GM21390 (cell line): ENCODE data around the gene ADIRF.
"Not testable (repeated sequence)": the region's sequence is repeated elsewhere in the genome, so short reads cannot be mapped to it uniquely, and the experiment has no call there.

Experiments
- ATAC-seq: cut with Tn5 transposase; IDR thresholded peaks from one replicate; pipeline ENCODE4 v1.9.1; 2021; ENCODE audit not compliant: unreplicated experiment

Gene ADIRF

GRCh38 chr10:86945361-86946212 lies 22.7 kb upstream of the ADIRF start:
- ATAC-seq, result no peak

- ATAC-seq, result no peak
Observed at GRCh38 chr10:86946213-86947155, 21.8 kb upstream of the ADIRF start.

DNA sequence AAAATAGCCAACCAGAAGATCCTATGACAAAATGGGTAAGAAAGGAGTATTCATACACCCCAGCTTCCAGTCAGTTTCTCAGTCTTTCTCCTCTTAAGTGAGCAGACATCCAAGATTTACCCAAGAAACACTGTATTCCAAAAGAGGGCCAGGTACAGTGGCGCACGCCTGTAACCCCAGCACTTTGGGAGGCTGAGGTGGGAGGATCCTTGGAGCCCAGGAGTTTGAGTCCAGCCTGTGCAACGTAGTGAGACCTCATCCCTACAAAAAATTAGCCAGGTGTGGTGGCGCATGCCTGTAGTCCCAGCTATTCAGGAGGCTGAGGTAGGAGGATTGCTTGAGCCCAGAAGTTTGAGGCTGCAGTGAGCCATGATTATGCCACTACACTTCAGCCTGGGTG lies 20.5 kb upstream of the ADIRF start:
- ATAC-seq, result not testable (repeated sequence)

GRCh38 chr10:86950349-86950748 lies 17.9 kb upstream of the ADIRF start:
- no peak for ATAC-seq

- ATAC-seq, result no peak
Observed at GRCh38 chr10:86951184-86951761, 17.0 kb upstream of the ADIRF start.

DNA sequence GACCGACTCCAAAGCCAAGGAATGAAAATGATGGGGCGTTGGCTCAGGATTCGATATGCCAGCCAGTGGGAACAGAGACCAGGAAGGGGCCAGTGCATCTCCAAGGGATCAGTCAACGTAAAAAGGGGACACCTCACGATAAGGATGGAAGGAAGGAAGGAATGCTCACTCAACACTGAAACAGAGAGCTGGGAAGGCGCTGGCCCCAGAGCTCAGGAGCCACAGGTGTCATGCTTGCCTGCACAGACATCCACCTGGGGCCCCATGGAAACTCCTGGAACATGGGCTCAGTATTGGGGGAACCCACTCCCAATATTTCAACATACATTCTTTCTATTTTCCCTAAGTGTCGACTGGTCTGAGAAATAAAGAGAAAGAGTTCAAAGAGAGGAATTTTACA lies 16.2 kb upstream of the ADIRF start:
- no peak for ATAC-seq

- ATAC-seq, result not testable (repeated sequence)
Observed at GRCh38 chr10:86952697-86953096, 15.6 kb upstream of the ADIRF start.

DNA sequence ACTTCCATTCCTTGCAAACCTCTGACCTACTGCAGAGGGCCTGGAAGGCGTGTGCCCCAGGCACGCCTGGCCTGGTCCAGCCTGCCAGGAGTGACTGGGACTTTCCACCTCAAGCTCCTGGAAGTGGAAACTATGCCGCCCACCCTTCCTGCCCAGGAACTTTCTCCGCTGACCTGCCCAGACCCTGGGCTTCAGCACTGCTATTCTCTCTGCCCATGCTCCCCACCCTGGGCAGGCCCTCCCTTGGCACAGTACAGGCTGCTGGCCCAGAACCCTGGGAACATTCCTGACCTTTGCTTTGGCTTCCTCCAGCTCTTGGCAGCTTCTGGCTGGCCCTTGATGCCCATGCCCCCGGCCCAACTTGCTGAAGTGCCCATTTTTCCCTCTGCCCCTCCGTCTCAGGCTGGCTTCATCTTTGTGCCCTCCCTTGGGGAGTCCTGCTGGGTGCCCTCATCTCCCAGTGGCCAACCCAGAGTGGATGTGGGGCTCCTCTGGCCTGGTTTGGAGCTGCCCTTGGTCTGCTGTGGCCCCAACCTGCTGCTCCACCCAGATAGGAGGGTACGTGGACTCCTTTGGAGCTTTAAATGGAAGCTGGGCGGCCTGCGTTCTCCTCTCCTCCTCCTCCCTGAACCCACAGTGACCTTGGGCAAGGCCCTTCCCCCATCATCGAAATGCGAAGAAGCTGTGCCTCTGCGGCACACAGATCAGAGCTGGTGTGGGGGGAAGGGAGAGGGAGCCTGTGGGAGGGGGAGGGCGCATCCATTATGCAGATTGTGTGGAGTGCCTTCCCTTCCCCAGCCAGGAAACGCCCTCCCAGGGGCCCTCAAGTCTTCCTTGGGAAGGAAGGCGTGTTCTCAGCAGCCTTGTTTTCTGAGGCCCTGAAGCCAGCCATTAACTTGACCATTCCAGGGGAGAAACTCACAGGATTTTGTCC lies 14.3 kb upstream of the ADIRF start:
- ATAC-seq, result no peak

DNA sequence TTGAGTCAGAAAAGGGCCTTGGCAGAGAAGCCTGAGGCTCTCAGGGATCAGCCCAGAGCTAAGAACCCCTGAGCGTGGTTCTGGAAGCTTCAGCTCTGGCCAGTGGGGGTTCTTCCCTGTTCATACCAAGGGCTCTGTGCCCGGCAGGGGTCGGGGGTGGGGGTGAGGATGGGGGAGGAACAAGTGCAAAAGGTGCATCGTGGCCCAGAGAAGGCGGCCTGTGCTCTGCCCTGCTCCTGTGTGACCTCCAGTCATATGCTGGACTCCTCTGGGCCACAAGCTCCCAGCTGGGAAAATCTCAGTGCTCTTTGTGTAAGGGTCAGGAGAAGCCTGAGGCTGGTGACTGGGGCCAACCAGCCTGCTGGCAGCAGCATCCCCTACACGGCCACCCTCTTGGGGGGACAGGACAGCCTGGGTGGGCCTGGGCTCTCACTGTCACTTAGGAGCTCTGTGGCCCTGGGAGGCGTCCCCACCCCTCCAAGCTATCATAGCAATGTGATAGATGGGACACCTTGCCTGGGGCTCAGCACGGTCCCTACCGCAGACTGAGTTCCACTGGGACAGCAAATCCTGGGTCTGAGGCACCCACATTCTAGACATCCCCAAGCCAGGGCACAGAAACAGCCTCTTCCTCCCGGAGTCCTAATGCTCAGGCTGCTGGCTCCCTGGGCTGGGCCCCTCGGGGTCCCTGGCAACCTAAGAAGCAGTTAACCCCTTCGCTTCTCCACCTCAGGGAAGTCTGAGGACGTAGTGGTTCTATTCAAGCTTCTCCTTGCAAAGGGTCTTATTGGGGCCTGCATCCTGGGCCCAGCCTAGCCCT lies 13.4 kb upstream of the ADIRF start:
- ATAC-seq, result no peak

GRCh38 chr10:86955501-86956194 lies 12.6 kb upstream of the ADIRF start:
- no peak for ATAC-seq

DNA sequence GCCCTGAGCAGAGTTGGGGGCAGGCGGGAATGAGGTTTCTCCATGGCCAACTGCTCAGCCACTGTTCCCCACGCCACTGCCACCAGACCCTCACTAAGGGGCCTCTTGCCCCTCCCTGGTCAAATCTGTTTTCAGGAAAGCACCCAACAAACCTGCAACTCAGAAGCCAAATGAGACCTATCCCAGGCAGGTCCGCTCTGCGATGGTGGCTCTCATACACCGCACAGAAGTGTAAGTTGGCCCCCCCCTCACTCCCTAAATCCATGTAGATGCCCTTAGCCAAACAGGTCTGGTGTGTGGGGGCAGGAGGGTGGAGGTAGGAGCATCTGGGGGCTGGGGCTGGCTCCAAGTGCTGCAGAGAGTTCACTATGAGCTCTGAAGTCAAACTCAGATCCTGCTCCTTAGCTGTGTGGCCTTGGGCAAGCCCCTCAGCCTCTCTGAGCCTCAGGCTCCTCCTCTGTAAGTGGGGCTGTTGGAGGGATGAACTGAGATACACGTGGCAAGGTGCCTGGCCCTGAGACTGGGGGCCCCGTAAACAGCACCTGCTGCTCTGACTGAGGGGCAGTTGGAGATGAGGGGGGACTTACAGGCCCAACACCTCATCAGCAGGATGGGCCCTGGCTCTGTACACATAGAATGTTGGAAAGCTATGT lies 12.0 kb upstream of the ADIRF start:
- no peak for ATAC-seq

- ATAC-seq, result no peak
Observed at GRCh38 chr10:86956848-86957448, 11.3 kb upstream of the ADIRF start.

- no peak for ATAC-seq
Observed at GRCh38 chr10:86957471-86958115, 10.7 kb upstream of the ADIRF start, which contains the start of gene MMRN2. Gene MMRN2, minus strand, starts transcription at chr10:86957615. Its CDS starts 74 bp downstream, at chr10:86957541.

- no peak for ATAC-seq
Observed at GRCh38 chr10:86958116-86958900, 10.0 kb upstream of the ADIRF start, which contains the start of gene SNCG. Gene SNCG, plus strand, starts transcription at chr10:86958599. Its CDS starts 99 bp downstream, at chr10:86958698.

DNA sequence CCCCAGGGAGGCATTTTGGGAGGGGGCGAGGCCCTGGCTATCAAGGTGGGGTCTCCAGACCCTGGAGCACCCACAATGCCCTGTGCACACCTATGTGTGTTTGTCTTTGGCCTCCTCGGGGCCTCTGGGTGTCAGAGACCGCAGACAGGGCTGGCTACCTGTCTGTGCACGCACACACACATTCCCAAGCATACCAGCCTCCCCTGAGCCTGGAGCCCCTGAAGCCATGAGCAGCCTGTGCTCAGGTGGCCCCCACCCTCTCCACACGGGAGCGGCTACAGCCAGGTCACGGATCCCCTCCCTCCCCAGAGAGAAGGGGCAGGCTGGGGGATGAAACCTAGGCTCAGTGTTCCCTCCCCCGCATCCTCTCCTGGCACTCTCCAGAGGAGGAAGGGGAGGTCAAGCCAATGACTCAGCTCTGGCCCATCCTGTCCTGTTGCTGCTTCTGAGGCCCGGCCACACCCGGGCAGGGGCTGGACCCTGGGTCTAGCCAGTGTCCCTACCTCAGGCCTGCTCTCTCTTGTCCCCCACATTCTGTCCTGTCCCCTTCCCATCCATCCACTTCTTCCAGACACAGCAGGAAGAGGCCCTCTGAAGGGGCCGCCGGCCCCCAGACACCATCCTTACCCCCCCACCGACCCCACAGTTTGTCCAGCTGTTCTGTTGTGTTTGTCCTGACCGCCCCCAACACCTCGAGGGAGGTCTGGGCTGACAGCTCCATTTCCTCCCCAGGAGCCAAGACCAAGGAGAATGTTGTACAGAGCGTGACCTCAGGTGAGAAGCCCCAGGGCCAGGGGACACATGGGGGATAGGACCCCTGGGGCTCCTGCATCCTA lies 9.2 kb upstream of the ADIRF start:
- no peak for ATAC-seq

DNA sequence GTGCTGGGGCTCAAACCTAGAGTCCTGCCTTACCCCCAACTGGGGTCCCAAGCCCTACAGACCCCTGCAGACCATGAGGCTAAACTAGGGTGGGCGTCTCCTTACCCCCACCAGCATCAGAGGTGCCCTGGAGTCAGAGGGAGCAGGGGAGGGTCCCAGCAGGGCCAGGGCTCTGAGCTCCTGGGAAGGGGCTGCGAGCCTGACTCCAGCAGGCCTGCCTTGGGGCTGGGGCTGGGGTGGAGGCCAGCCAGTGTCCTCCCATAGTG lies 8.6 kb upstream of the ADIRF start:
- no peak for ATAC-seq
